SIG-M5 (cell line): Measurements from ENCODE around the gene AKT1.

Experiments
- DNase-seq: peaks from one replicate; lab custom pipeline; 2025; lab: John Stamatoyannopoulos, UW

Gene AKT1

DNA sequence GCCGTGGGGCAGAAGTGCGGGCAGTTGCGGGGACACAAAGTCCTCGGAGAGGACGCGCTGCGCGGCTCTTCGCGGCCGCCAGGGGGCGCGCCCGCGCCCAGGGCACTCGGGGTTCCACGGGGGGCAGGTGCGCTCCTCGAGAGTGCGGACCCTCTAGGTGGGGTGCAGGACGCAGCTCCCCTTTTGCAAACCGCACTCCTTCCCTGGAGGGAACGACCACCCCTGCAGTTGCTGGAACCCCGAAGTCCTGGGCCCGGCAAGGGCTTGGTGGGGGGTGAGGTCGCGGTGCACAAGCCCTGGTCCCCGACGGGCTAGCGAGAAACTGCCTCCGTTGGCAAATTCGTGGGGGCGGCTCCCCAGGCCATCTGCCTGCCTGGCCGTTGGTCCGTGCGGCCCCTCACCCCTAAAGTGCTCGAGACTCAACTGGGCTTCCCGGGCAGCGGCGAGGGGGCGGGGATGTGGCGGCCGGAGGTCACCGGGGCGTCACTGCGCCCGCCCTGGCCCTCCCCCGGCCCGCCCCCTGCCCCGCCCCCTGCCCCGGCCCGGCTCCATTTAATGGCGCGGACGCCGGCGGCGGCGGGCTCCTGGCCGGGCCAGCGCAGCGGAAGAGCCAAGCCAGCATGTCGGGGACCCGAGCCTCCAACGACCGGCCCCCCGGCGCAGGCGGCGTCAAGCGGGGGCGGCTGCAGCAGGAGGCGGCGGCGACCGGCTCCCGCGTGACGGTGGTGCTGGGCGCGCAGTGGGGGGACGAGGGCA lies 71.7 kb downstream of the AKT1 start, which contains the start of gene ADSS1:
TSS of gene ADSS1 (plus strand) at position 579 of the 756 bp plus-strand sequence. CDS start at position 621, 42 bp downstream.
- no peak for DNase-seq

DNA sequence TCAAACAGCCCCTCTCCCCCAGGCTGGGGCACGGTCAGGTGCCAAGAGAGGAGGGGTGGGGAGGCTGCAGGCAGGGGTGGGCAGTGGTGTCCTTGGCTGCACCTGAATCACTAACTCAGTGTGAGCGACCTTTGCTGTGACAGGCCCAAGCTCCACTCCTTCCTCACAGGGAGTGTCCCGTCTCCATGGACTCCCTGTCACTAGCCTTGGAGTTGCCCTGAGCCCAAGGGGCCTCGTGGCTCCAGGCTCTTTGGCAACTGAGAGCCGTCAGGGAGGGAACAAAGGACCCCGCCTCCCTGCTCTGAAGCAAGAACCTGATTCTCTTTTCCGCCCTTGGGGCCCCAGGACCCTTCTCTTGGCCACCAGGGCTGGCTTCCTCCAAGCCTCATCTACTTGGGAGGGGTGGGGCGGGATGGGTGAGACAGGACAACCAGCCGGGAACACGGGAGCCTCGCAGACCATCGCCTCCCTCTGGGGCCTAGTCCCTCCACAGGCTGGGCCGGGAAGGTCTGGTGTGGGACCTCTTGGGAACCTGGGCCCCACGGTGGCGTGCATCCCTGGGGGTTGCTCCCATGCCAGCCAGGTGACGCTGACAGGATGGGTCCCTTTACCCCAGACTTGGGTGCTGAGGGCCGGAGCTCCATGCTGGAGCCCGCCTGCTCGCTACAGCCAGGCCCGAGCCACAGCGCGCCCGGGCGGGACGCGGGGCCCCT lies 72.5 kb downstream of the AKT1 start:
- no peak for DNase-seq

DNA sequence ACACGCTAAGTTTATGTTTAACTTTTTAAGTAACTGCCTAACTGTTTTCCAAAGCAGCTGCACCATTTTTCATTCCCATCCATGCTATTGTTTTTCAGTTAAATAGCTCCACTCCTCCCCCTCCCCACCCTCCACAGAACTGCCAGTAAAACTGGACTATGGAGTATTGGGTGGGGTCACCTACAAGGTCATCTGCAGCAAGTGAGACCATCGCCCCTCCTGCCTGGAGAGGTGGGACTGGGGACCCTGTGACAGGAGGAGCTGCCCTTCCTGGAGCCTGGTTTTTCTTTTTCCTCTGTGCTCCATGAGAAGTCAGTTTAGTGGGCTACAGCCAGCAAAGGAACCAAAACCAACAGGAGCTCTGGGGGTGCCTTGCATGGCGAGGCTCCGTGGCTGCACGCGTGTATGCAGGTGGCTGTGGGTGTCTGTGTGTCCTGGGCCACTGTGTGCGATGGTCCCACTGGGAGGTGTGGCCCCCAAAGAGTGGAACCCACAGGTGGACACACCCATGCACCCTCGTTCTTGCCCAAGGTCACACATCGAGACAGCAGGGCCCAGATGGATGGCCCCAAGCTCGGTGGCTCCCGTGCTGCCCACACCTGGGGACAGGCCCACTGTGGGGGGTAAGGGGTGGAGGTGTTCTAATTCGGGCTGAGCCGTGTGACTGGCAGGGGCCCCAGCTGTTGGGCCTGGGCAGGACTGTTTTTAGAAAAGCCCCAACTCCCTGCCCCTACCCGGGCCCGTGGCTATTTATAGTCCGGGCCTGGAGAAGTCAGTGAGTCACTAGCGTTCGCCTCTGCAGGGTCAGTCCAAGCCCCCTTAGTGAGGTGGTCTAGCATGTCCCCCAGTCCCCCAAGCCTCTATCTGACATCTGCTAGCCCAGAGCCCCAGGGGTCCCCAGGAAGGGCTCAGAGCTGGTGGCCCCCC lies 73.8 kb downstream of the AKT1 start:
- DNase-seq = no peak
